ENCODE measurements around the gene WDR19.

The WDR19 gene

DNA sequence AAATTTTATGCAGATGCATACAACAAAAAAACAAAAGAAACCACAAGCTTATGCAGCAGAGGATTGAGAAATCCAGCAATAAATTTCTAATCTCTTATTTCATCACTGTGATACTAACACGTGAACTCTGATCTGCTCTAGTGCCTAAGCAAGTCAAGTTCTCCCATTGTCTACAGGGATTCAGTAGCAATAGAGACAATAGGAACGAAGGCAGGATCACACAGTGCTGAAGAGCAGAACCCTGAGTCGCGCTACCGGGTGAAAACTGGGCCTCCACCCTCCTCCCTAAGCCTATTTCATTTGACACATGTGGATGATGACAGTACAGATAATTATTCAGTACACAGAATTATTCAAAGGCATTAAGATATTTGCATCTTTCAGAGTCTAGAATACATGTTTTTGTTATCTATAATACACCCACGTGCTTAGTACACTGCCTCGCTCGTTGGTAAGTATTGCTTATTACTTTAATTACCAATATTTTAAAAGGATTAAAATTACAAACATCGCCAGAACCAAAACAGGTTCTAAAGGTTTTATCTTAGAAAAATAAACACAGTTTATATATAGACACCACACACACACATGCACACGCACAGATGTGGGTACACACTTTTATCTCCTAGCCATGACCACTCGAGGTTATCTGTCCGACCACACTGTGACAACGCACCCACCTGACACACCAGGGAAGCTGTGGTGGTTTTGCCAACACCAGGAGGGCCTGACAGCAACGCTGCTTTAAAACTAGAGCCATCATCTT is 123.8 kb downstream of the WDR19 start:
- DNase-seq = no peak

DNA sequence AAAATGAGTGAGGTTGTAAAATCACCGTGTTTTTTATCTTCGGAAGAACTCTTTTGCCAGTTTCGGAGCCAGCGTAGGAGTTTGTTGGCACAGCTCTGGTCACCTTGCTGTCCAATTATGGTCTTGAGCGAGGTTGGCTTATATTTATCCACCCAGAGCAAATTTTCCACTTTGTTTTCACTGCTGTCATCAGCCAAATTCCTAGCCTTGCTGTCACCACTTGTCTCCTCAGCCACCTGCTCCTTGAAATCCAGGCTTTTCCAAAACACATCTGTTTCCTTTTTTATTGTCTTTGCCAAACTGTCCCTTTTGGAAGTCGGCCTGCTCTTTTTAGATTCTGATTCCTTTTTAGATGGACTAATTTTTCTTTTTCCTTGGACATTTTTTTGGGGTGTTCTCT is 126.3 kb downstream of the WDR19 start:
- DNase-seq = no peak

DNA sequence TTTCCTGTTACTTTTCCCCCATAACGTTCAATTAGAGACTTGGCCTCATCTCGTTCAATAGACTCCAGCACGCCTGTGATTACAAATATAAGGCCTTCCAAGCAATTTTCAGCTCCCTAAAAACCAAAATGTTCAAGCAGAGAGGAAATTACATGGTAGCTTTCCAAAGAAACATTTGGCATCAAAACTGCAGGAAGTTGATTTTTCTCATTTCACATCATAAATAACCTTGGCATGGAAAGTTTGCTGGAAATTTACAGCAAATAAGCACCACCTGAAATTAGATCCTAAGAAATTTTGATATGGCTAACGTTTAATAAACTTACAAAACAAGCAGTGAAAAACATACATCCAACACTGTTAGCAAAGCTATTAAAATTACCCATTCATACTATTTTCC is 130.5 kb downstream of the WDR19 start:
- DNase-seq = no peak

GRCh38 chr4:39319676-39320075 is 137.3 kb downstream of the WDR19 start:
- DNase-seq = no peak

GRCh38 chr4:39320381-39321115 is 138.2 kb downstream of the WDR19 start:
- DNase-seq = no peak

DNA sequence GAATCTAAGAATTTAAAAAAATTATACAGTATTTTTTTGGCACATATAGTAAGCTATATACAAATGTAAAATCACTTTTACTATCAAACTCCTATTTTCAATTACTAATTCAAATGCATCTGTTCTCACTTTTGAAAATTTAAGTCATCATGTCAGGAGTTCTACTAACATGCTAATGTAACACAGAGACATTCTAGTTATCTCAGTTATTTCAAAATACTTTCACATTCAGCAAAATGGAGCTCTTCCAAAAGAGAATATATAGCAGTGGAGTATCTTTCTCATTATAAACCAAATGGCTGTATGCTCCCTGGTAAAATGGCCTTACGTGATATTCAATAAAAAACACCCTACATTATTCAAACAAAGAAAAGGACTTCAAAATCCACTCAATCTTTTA is 141.5 kb downstream of the WDR19 start:
- no peak for DNase-seq

DNA sequence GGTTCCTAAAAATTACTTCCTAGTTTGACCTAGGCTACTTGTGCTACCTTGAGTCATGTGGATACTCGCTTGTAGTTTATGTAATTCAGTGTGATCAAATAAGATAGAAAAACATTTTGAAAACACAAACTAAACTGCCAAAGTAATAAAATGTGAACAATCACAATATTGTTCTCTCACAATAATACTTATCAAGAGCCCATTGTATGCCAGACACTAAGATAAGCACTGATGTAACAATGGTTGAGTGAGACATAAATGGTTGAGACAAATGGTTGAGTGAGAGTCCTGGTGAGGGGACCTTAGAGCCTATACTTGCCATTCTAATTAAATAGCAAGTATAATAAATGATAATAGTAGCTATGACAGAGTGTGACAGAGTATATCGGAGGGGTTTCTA is 142.1 kb downstream of the WDR19 start:
- no peak for DNase-seq

DNA sequence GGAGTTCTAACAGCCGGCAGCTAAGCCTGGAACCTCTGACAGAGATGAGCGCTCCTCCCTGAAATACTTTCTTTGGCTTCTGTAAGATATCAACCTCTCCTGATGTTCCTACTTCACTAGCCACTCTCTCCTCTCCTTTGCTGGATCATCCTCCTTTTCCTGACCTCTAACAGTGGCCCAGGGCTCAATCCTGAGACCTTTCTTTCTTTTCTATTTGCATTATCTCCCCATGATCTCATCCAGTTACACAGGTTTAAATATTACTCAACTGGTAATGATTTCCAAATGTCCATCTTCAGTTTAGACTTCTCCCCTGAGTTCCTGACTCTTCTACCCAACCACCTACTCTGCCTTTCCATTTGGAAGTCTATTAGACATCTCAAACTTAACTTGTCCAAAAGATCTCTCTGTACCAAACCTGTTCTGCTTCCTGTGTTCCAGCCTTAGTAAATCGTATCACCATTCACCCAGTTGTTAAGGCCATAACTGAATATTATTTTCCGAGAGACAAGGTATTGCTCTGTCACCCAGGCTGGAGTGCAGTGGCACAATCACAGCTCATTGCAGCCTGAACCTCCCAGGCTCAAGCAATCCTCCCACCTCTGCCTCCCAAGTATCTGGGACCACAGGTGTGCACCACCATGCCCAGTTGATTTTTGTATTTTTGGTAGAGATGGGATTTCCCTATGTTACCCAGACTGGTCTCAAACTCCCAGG is 142.7 kb downstream of the WDR19 start:
- no peak for DNase-seq

GRCh38 chr4:39326468-39326977 is 144.2 kb downstream of the WDR19 start:
- DNase-seq = no peak

GRCh38 chr4:39330353-39330752 is 148.0 kb downstream of the WDR19 start:
- no peak for DNase-seq

- no peak for DNase-seq
These were observed 148.9 kb downstream of the WDR19 start for GRCh38 chr4:39331191-39331590.
